Lung (tissue), 12 donors: ENCODE measurements around the gene RABL6. TPM values are rescaled to one million over a fixed set of nuclear protein-coding genes. Genes with fewer than 3 reads are reported as not detected.
"Not testable (repeated sequence)": the region's sequence is repeated elsewhere in the genome, so short reads cannot be mapped to it uniquely, and the experiment has no call there.

Source experiments
- ATAC-seq: fragments of 200-7000 bp; cut with Tn5 transposase; one replicate; pipeline ENCODE4 v1.9.1; 2020; ENCODE audit warnings: moderate number of reproducible peaks; ENCODE audit not compliant: insufficient read depth, low FRiP score
- DNase-seq, 3 donors: peaks; one replicate each; pipeline ENCODE4 v3.0.0-alpha.2; 2013 to 2017
- H3K27ac ChIP-seq, 2 donors: one replicate each; pipeline ENCODE4 v1.5.1; 2013; ENCODE audit warnings: mild to moderate bottlenecking in 2 of 2, moderate library complexity in 2 of 2, control low read depth in 1 of 2, inconsistent platforms in 1 of 2, low read depth in 1 of 2, low read length in 1 of 2
- H3K27me3 ChIP-seq, 3 donors: one replicate each; pipeline ENCODE4 v1.5.1; 2013; ENCODE audit warnings: low read length in 2 of 3; ENCODE audit not compliant: control insufficient read depth in 3 of 3, insufficient read depth in 3 of 3
- H3K36me3 ChIP-seq, 4 donors: one replicate each; pipeline ENCODE4 v1.5.1; 2013; ENCODE audit warnings: low read length in 4 of 4, mild to moderate bottlenecking in 1 of 4, moderate library complexity in 1 of 4; ENCODE audit not compliant: control insufficient read depth in 4 of 4, insufficient read depth in 4 of 4
- H3K4me1 ChIP-seq, 5 donors: one replicate each; pipeline ENCODE4 v1.5.1; 2013; ENCODE audit warnings: low read length in 5 of 5, mild to moderate bottlenecking in 2 of 5, moderate library complexity in 1 of 5; ENCODE audit not compliant: control insufficient read depth in 5 of 5, insufficient read depth in 5 of 5
- H3K4me3 ChIP-seq: one replicate; pipeline ENCODE4 v1.5.1; 2013; ENCODE audit warnings: mild to moderate bottlenecking, control low read depth, moderate library complexity
- H3K9ac ChIP-seq, 2 donors: one replicate each; pipeline ENCODE4 v1.5.1; 2013; ENCODE audit warnings: low read length in 2 of 2, control low read depth in 1 of 2; ENCODE audit not compliant: insufficient read depth in 1 of 2
- H3K9me3 ChIP-seq, 4 donors: one replicate each; pipeline ENCODE4 v1.5.1; 2013; ENCODE audit warnings: low read length in 3 of 4, mild to moderate bottlenecking in 1 of 4, moderate library complexity in 1 of 4; ENCODE audit not compliant: control insufficient read depth in 4 of 4, insufficient read depth in 3 of 4
- WGBS, 2 donors: extraction: QIAGEN DNeasy Blood & Tissue Kit; methylation state at CpG; one replicate each; pipeline ENCODE4 v1.1.7; 2013; 5-methylcytosine and 5-hydroxymethylcytosine counted together
- polyA plus RNA-seq, 2 donors: library from polyadenylated mRNA; stranded (reverse); fragments of 200-250 nt; gene quantifications; one replicate each; pipeline ENCODE4 v1.2.1, GENCODE V29; 2013
- total RNA-seq, 2 donors: library from RNA; depleted of rRNA in 1 of 2; stranded (reverse); fragments of >200 nt in 1 of 2; gene quantifications; one replicate each; pipeline ENCODE4 v1.2.1, GENCODE V29; 2014 to 2021
- TF ChIP-seq, protein P1 (sequence below): IDR thresholded peaks from 2 replicates; pipeline ENCODE4 v1.5.1; 2012; ENCODE audit warnings: mild to moderate bottlenecking; ENCODE audit errors: control extremely low read depth, extremely low read depth
- donor health status: control.
- donor health status: control.
- donor health status: Bipolar disorder and iron deficiency.
- donor health status: healthy.
- donor health status: DM: yes; HTN: yes; CAD: no.

The RABL6 gene
- total and polyA plus RNA-seq, 4 donors, result 36.4 to 87.8 (median 62.2) TPM

DNA sequence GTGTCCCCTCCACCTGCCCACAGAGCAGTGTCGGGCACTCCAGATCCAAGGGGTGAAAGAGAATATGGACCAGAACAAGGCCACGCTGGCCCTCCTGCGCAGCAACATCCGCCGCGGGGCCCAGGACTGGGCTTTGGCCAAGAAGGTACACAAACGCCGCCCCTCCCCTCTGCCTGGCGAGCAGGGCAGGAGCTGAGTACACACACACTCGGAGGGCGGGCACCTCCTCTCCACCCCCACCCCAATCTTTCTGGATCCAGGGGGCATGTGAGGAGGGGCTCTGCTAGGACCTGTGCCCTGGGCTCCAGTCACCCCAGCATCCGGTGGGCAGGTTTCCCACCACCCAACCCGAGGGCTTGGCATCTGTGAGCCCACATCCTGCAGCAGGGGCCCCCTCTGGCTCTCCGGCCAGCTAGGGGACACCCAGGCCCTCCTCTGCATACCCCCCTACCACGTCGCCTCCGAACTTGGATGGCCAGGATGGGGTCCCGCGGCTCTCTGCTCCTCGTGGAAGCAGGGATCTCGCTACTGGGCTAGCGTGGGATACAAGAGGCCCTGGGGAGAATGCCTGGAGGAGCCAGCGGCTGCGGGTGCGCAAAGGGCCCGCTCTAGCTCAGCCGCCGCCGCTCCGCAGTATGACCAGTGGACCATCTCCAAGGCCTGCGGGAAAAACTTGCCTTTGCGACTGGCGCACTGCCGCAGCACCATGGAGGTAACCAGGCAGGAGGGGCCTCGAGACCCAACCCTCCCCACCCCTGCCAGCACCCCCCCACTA is 8.5 kb upstream of the RABL6 start:
- Histone ChIP-seq H3K9me3 (no peaks in the 10 kb centered on the region), H3K27ac (peak overlapping the region in 1 of 2 donors; percentile 6), H3K27me3 (peaks cover 0 to 21% (median 5%) of the 10 kb centered on the region in 3 donors), H3K36me3 (no peaks in the 10 kb centered on the region), H3K9ac (no peak overlapping the region), H3K4me1 (peaks cover 0 to 30% (median 10%) of the 10 kb centered on the region in 5 donors), H3K4me3 (no peak overlapping the region)
- WGBS, 2 donors, result 20 to 24% methylated on average over 35 of the region's 35 CpGs
- ATAC-seq (no peak), DNase-seq (peak; percentile 27 to 57 (median 42))
- TF ChIP-seq, protein P1, sequence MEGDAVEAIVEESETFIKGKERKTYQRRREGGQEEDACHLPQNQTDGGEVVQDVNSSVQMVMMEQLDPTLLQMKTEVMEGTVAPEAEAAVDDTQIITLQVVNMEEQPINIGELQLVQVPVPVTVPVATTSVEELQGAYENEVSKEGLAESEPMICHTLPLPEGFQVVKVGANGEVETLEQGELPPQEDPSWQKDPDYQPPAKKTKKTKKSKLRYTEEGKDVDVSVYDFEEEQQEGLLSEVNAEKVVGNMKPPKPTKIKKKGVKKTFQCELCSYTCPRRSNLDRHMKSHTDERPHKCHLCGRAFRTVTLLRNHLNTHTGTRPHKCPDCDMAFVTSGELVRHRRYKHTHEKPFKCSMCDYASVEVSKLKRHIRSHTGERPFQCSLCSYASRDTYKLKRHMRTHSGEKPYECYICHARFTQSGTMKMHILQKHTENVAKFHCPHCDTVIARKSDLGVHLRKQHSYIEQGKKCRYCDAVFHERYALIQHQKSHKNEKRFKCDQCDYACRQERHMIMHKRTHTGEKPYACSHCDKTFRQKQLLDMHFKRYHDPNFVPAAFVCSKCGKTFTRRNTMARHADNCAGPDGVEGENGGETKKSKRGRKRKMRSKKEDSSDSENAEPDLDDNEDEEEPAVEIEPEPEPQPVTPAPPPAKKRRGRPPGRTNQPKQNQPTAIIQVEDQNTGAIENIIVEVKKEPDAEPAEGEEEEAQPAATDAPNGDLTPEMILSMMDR, result no peak

DNA sequence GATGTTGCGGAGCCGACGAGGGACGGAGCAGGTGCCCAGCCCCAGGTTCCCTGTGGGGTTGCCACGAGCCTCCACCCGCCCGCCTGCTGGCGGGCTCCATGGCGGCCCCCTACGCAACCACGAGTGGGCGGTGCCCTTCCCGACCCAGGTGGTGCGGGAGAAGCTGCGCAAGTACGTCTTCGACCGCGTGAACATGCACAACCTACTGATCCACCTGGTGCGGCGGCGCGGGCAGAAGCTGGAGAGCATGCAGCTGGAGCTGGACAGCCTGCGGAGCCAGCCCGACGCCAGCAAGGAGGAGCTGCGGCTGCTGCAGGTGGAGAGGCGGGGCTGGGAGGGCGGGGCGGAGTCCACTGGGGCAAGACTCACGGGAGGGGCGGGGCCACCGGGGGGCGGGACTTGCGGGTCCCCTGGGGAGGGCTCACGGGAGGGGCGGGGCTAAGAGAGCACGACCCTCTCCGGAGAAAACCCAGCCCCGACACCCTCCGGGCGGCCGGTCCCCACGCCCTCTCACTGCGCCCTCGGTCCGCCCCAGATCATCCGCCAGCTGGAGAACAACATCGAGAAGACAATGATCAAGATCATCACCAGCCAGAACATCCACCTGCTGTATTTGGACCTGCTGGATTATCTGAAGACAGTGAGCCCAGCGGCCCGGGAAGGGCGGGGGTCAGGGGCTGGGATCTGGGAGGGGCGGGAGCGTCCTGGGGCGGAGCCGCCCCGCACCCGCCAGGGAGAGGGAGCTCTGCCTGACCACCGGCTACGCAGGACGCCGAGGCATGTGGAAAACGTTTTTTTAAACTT is 7.7 kb upstream of the RABL6 start:
- Histone ChIP-seq H3K27ac (no peak overlapping the region), H3K9me3 (no peaks in the 10 kb centered on the region), H3K27me3 (peaks cover 0 to 21% (median 5%) of the 10 kb centered on the region in 3 donors), H3K9ac (no peak overlapping the region), H3K36me3 (peaks cover 0 to 2% (median 0%) of the 10 kb centered on the region in 4 donors), H3K4me3 (no peak overlapping the region), H3K4me1 (peaks cover 0 to 30% (median 10%) of the 10 kb centered on the region in 5 donors)
- peak; percentile 84 for ATAC-seq
- TF ChIP-seq, protein P1, result no peak
- WGBS, 2 donors, result 1% methylated on average over 44 to 63 of the region's 63 CpGs
- peak; percentile 76 to 88 (median 84) for DNase-seq

DNA sequence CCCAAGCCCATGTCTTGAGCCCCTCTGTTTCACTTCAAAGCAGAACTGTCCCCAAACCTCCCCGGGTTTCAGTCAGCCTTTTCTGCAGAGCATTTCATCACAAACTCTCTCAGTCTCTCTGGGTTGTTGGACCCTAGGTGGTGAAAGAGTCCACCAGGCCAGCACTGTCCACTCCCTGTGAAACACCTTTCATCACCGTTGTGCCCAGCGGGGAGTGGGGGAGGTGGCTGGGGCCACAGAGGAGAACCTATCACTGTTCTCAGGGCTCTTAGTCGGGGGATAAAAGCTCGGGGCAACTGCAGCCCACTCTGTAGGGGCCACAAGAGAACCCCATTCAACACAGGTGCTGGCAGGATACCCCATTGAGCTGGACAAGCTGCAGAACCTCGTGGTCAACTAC is 5.4 kb upstream of the RABL6 start:
- Histone ChIP-seq H3K4me1 (peaks cover 0 to 26% (median 9%) of the 10 kb centered on the region in 5 donors), H3K9me3 (no peaks in the 10 kb centered on the region), H3K27me3 (peaks cover 0 to 21% (median 5%) of the 10 kb centered on the region in 3 donors), H3K27ac (no peak overlapping the region), H3K9ac (no peak overlapping the region), H3K36me3 (peaks cover 0 to 3% (median 0%) of the 10 kb centered on the region in 4 donors), H3K4me3 (no peak overlapping the region)
- DNase-seq (no peak), ATAC-seq (no peak)
- 81 to 86% methylated on average over 6 of the region's 6 CpGs for WGBS, 2 donors
- TF ChIP-seq, protein P1, result no peak

DNA sequence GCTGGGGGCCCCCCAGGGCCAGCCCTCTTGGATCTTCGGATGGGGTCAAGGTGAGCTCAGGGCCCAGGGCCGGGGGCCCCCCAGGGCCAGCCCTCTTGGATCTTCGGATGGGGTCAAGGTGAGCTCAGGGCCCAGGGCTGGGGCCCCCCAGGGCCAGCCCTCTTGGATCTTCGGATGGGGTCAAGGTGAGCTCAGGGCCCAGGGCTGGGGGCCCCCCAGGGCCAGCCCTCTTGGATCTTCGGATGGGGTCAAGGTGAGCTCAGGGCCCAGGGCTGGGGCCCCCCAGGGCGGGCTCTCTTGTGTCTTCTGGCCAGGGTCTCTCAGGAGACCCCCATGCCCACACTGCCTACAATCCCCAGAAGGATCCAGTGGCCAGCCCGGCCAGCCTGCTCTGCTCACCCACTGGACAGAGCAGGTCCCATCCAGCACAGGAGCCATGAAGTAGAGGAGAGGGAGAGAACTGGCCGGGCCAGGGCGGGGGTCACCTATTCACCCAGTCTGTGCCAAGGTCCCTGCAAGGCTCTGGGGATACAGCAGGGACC is 4.7 kb upstream of the RABL6 start:
- WGBS, 2 donors, result 91 to 98% methylated on average over 7 to 8 of the region's 9 CpGs
- not testable (repeated sequence) for H3K9ac ChIP-seq, H3K36me3 ChIP-seq, DNase-seq, H3K9me3 ChIP-seq, ATAC-seq, H3K4me3 ChIP-seq, H3K27ac ChIP-seq
- Histone ChIP-seq H3K4me1 (peaks cover 0 to 26% (median 9%) of the 10 kb centered on the region in 5 donors), H3K27me3 (peaks cover 0 to 21% (median 5%) of the 10 kb centered on the region in 3 donors)
